Caco-2 (cell line): ENCODE measurements around the gene SLC25A42. TPM values are rescaled to one million over a fixed set of nuclear protein-coding genes. Genes with fewer than 3 reads are reported as not detected.

ENCODE experiments used
- BruUV-seq: library from RNA; stranded (reverse); fragments of 400-500 nt; replicated peaks from 2 replicates; lab custom pipeline; 2021; lab: Mats Ljungman, UMichigan
- CTCF ChIA-PET: fragments of 300-600 bp; sonication (Branson Sonifier 250); formaldehyde crosslinking; loops from one replicate; lab custom pipeline; 2022; ENCODE audit warnings: antibody characterized with exemption; lab: Charles Lee
- POLR2A ChIA-PET: fragments of 300-600 bp; sonication (Branson Sonifier 250); formaldehyde crosslinking; loops from one replicate; lab custom pipeline; 2022; ENCODE audit warnings: antibody characterized with exemption; lab: Charles Lee
- DNase-seq, 2 experiments: peaks; one replicate each; pipeline versions ENCODE4 v3.0.0 to v3.0.0-alpha.2; 2020 to 2022
- H3K27me3 ChIP-seq: replicated peaks from 2 replicates; pipeline ENCODE4 v1.6.0; 2011; ENCODE audit warnings: low read length; ENCODE audit not compliant: control insufficient read depth, insufficient read depth
- H3K36me3 ChIP-seq: 2 replicates; pipeline ENCODE4 v1.5.1; 2011; ENCODE audit warnings: low read length; ENCODE audit not compliant: control insufficient read depth, insufficient read depth
- H3K4me1 ChIP-seq: fragments of 250-450 bp; sonication (Bioruptor Pico); 2 replicates; pipeline ENCODE4 v1.5.1; 2020; ENCODE audit warnings: mild to moderate bottlenecking
- H3K4me3 ChIP-seq: 2 replicates; pipeline ENCODE4 v1.5.1; 2011; ENCODE audit warnings: low read depth, mild to moderate bottlenecking, control low read depth, low read length
- H3K9me3 ChIP-seq: fragments of 250-450 bp; sonication (Bioruptor Pico); 2 replicates; pipeline ENCODE4 v1.5.1; 2020; ENCODE audit warnings: mild to moderate bottlenecking, moderate library complexity
- H3K27ac Mint-ChIP-seq: one replicate; pipeline ENCODE4 v1.8.0; 2022; ENCODE audit warnings: mixed read lengths; ENCODE audit not compliant: unreplicated experiment
- H3K27me3 Mint-ChIP-seq: one replicate; pipeline ENCODE4 v1.8.0; 2022; ENCODE audit warnings: mixed read lengths; ENCODE audit not compliant: insufficient read depth, unreplicated experiment
- H3K36me3 Mint-ChIP-seq: one replicate; pipeline ENCODE4 v1.8.0; 2022; ENCODE audit warnings: mild to moderate bottlenecking, mixed read lengths; ENCODE audit not compliant: insufficient read depth, unreplicated experiment
- H3K4me1 Mint-ChIP-seq: one replicate; pipeline ENCODE4 v1.8.0; 2022; ENCODE audit warnings: low read depth, mixed read lengths; ENCODE audit not compliant: unreplicated experiment
- H3K4me3 Mint-ChIP-seq: one replicate; pipeline ENCODE4 v1.8.0; 2022; ENCODE audit warnings: mild to moderate bottlenecking, moderate library complexity, mixed read lengths; ENCODE audit not compliant: unreplicated experiment
- H3K9me3 Mint-ChIP-seq: one replicate; pipeline ENCODE4 v1.8.0; 2022; ENCODE audit warnings: mixed read lengths; ENCODE audit not compliant: unreplicated experiment
- CTCF ChIP-seq, 2 experiments: fragments of 200-600 bp in 1 of 2; IDR thresholded peaks; 1 replicate in 1 of 2; 2 replicates in 1 of 2; pipeline versions ENCODE4 v1.5.1 to v1.8.0; 2011 to 2022; ENCODE audit warnings: antibody characterized with exemption in 1 of 2, control low read depth in 1 of 2, inconsistent platforms in 1 of 2, low read depth in 1 of 2, low read length in 1 of 2, mild to moderate bottlenecking in 1 of 2, moderate library complexity in 1 of 2; ENCODE audit not compliant: insufficient read depth in 1 of 2, severe bottlenecking in 1 of 2, unreplicated experiment in 1 of 2
- intact Hi-C: fragments of 100-400 bp; cut with micrococcal nuclease; formaldehyde crosslinking; loops from one replicate; pipeline ENCODE4 v1.10.0; 2022; ENCODE audit not compliant: unreplicated experiment
- total RNA-seq: library from RNA; stranded (reverse); gene quantifications from 2 replicates; pipeline ENCODE4 v1.2.3, GENCODE V29; 2022

The SLC25A42 gene
- total RNA-seq, 1 experiment from 2014 or later: 4.5 TPM

GRCh38 chr19:19126102-19126501 lies 62.3 kb downstream of the SLC25A42 start:
- no peaks in the 10 kb centered on the region for H3K27me3 Mint-ChIP-seq
- intact Hi-C loops: no loop called here
- Histone ChIP-seq H3K9me3 (0 out of 2 replicates have a peak, but pooled peaks cover 2% of the 10 kb centered on the region), H3K27me3 (no peaks in the 10 kb centered on the region), H3K4me3 (no peak overlapping the region), H3K4me1 (no peaks in the 10 kb centered on the region), H3K36me3 (no peaks in the 10 kb centered on the region)
- no peak overlapping the region for H3K4me3 Mint-ChIP-seq
- no peak for DNase-seq
- H3K4me1 Mint-ChIP-seq: no peaks in the 10 kb centered on the region
- POLR2A ChIA-PET: no interaction called here
- H3K36me3 Mint-ChIP-seq: peaks cover 7% of the 10 kb centered on the region
- H3K9me3 Mint-ChIP-seq: peaks cover 13% of the 10 kb centered on the region
- TF ChIP-seq CTCF (IDR thresholded peaks at IDR 0.05; ENCODE audit: insufficient read depth in 1 of 2, low read depth in 1 of 2, low read length in 1 of 2, severe bottlenecking in 1 of 2, unreplicated experiment in 1 of 2): no peak
- BruUV-seq: no TSS peak
- no peak overlapping the region for H3K27ac Mint-ChIP-seq
- CTCF ChIA-PET: no interaction called here

DNA sequence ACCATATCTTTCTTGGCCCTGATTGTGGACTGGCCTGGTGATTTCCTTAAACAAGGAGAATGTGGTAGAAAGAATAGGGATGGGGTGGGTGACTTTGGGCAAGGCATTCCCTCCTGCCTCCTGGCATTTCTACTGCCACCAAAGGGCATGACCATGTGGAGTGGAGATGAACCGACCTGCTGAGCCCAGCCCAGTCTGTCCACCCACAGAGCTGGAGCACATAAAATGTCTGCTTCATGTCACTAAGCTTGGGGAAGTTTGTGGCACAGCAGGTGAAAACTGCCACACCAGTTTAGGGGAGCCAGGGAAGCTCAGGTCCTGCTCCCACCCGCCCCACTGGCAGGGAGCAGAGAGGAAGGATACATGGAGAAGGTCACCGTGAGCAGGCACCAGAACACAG lies 68.2 kb downstream of the SLC25A42 start:
- H3K4me3 Mint-ChIP-seq: no peak overlapping the region
- peaks cover 21% of the 10 kb centered on the region for H3K9me3 ChIP-seq
- no peak overlapping the region for H3K4me3 ChIP-seq
- H3K9me3 Mint-ChIP-seq: no peaks in the 10 kb centered on the region
- H3K4me1 ChIP-seq: no peaks in the 10 kb centered on the region
- H3K27me3 ChIP-seq: no peaks in the 10 kb centered on the region
- H3K36me3 ChIP-seq: no peaks in the 10 kb centered on the region
- H3K27me3 Mint-ChIP-seq: no peaks in the 10 kb centered on the region
- no peak for DNase-seq
- H3K27ac Mint-ChIP-seq: no peak overlapping the region
- H3K4me1 Mint-ChIP-seq: no peaks in the 10 kb centered on the region
- intact Hi-C loops: no loop called here
- CTCF ChIA-PET: no interaction called here
- BruUV-seq: no TSS peak
- peaks cover 11% of the 10 kb centered on the region for H3K36me3 Mint-ChIP-seq
- POLR2A ChIA-PET: no interaction called here
- TF ChIP-seq CTCF (IDR thresholded peaks at IDR 0.05; ENCODE audit: insufficient read depth in 1 of 2, low read depth in 1 of 2, low read length in 1 of 2, severe bottlenecking in 1 of 2, unreplicated experiment in 1 of 2): no peak

DNA sequence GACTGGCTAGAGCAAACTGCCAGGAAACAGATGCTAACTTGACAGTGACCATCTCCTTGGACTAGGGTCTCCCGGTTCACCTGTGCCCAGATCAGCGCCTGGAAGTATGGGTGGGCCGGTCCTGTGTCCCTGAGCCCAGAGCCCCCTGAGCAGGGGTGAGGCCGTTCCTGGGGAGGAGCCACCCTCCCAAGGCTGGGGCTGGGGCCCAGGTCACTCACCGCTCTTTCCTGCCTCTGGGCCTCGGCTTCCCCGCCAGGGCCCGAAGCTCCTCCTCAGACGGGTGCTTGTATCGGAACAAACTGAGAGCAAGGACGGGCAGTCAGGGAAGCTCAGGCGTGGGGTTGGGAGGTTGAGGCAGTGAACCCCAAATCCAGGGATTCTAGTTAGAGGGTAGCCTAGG lies 69.1 kb downstream of the SLC25A42 start:
- CTCF ChIA-PET: no interaction called here
- BruUV-seq: no TSS peak
- H3K27ac Mint-ChIP-seq: no peak overlapping the region

More for the DNA sequence above, 69.1 kb downstream of the SLC25A42 start:
- Mint-ChIP-seq H3K4me3 (no peak overlapping the region), H3K9me3 (no peaks in the 10 kb centered on the region), H3K4me1 (no peaks in the 10 kb centered on the region), H3K36me3 (peaks cover 8% of the 10 kb centered on the region), H3K27me3 (no peaks in the 10 kb centered on the region)
- intact Hi-C loops: no loop called here
- no peak overlapping the region for H3K4me3 ChIP-seq
- H3K9me3 ChIP-seq: peaks cover 21% of the 10 kb centered on the region
- H3K27me3 ChIP-seq: no peaks in the 10 kb centered on the region
- POLR2A ChIA-PET: interaction anchor here (1.1 kb wide), 1 partner anchor 70 kb away, joined by 3 read pairs; the partner anchor contains the start of gene NR2C2AP
- no peak for TF ChIP-seq CTCF (IDR thresholded peaks at IDR 0.05; ENCODE audit: insufficient read depth in 1 of 2, low read depth in 1 of 2, low read length in 1 of 2, severe bottlenecking in 1 of 2, unreplicated experiment in 1 of 2)
- H3K4me1 ChIP-seq: no peaks in the 10 kb centered on the region
- no peaks in the 10 kb centered on the region for H3K36me3 ChIP-seq
- DNase-seq: no peak
